ENCODE results near the gene PRAMEF27.
"Not testable (repeated sequence)": the region's sequence is repeated elsewhere in the genome, so short reads cannot be mapped to it uniquely, and the experiment has no call there.

Gene PRAMEF27

DNA sequence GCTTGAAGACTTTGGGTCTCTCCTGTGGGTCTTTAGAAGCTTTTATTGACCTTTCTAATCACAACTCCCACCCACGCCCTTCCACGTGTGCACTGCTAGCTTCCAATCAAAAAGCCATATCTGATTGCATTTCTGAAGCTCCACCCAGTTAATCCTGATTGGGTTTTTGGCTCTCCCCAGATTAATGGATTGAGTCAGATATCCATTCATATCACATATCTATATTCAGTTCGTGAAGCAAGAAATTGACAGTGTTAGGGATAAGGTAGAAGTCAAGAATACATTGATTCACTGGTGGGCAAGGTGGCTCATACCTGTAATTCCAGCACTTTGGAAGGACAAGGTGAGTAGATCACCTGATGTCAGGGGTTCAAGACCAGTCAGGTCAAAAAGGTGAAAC lies at the start of gene PRAMEF27:
Gene PRAMEF27 (minus strand): TSS at position 101 of the 400 bp plus-strand sequence. CDS start 2,916 bp downstream, outside the sequence.
- not testable (repeated sequence) for DNase-seq (ENCODE audit: low read depth)

GRCh38 chr1:13070474-13070873 lies 14.1 kb upstream of the PRAMEF27 start, which contains the start of gene PRAMEF25:
TSS of gene PRAMEF25 (plus strand) at chr1:13070774. CDS start at chr1:13073694, 2,920 bp downstream.
- not testable (repeated sequence) for DNase-seq (ENCODE audit: low read depth)

GRCh38 chr1:13019846-13020245 lies 36.5 kb downstream of the PRAMEF27 start:
- not testable (repeated sequence) for DNase-seq (ENCODE audit: low read depth)

DNA sequence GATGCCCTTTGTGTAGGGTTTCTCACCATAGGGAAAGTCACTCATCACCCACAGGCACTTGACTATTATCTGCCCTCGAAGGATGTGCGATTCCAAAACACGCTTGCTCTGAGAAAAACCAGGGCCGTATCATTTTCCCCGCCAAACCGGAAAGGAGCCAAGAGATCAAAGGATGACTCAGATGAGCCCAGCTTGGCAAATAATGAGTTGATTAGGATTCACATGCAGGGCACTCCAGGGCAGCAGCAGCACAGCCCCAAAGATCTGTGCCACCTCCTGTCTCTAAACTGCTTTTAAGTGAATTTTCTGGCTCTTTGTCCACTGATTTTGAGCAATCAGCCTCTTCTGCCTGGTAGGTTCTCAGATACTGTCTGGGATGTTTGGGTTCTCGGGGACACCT lies 44.4 kb downstream of the PRAMEF27 start:
- DNase-seq (ENCODE audit: low read depth), result not testable (repeated sequence)

DNA sequence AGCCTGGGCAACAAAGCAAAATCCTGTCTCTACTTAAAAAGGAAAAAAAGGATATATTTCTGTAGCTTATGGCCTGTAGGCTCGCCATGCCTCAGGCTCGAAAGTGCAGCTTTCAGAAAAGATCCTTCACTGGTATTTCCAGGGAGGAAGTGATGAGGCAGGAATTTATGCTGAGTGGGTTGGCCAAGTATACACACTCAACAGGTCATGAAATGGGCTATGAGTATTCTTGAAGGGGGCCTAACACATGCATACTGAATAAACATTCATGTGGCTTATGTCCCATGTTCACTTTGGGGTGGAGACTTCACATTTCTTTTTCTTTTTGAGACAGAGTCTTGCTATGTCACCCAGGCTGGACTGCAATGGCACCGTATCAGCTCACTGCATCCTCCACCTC lies 47.0 kb downstream of the PRAMEF27 start:
- not testable (repeated sequence) for DNase-seq (ENCODE audit: low read depth)

GRCh38 chr1:13005732-13006131 lies 50.6 kb downstream of the PRAMEF27 start:
- DNase-seq (ENCODE audit: low read depth), result not testable (repeated sequence)

Measured in ELR (cell line).